Uterus (tissue), 2 donors: ENCODE measurements around the gene KRT6C.

ENCODE experiments used
- POLR2A ChIP-seq, 2 donors: fragments of 450-650 bp; IDR thresholded peaks; one replicate each; pipeline ENCODE4 v1.6.1; 2016; ENCODE audit warnings: antibody characterized with exemption in 2 of 2, mild to moderate bottlenecking in 1 of 2, moderate library complexity in 1 of 2
- TF ChIP-seq, protein P1 (sequence below), 4 experiments: fragments of 200-600 bp in 2 of 4; fragments of 450-650 bp in 2 of 4; sonication (generic) in 2 of 4; IDR thresholded peaks; one replicate each; pipeline ENCODE4 v1.5.1; 2016 to 2019; ENCODE audit warnings: antibody characterized with exemption in 4 of 4, mild to moderate bottlenecking in 2 of 4, moderate library complexity in 1 of 4

DNA sequence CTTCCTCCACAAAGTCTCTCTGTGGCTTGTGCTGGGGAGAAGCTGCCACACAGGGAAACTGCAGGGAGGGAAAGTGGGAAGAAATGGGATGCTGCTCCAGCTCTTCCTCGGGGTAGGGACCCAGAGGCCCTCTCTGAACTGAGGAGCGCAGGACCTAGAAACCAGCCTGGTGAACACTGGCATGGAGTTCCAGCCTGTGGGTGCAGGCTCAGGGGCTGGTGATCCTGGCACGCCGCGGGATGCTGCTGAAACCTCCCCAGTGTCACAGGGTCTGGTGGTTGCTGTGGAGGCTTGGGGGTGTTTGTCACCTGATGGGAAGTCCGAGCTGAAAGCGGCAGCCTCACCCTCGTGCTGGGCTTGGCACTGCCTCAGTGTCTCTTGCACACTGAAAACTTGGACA is 34.2 kb downstream of the KRT6C start:
- no peak for TF ChIP-seq POLR2A (IDR thresholded peaks at IDR 0.05)
- TF ChIP-seq, protein P1, sequence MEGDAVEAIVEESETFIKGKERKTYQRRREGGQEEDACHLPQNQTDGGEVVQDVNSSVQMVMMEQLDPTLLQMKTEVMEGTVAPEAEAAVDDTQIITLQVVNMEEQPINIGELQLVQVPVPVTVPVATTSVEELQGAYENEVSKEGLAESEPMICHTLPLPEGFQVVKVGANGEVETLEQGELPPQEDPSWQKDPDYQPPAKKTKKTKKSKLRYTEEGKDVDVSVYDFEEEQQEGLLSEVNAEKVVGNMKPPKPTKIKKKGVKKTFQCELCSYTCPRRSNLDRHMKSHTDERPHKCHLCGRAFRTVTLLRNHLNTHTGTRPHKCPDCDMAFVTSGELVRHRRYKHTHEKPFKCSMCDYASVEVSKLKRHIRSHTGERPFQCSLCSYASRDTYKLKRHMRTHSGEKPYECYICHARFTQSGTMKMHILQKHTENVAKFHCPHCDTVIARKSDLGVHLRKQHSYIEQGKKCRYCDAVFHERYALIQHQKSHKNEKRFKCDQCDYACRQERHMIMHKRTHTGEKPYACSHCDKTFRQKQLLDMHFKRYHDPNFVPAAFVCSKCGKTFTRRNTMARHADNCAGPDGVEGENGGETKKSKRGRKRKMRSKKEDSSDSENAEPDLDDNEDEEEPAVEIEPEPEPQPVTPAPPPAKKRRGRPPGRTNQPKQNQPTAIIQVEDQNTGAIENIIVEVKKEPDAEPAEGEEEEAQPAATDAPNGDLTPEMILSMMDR (IDR thresholded peaks at IDR 0.05), result no peak
